ENCODE results near the gene ACTL8. TPM values are rescaled to one million over a fixed set of nuclear protein-coding genes. Genes with fewer than 3 reads are reported as not detected.

Gene ACTL8
- total RNA-seq, 3 donors from 2014 or later (not counting 1 experiment from before 2014, with no cell fraction given): not detected

GRCh38 chr1:17870679-17871078, 115.5 kb downstream of the ACTL8 start:
- Histone ChIP-seq H3K4me3 (ENCODE audit: low read length) (no peak overlapping the region), H3K27me3 (ENCODE audit: control insufficient read depth, insufficient read depth, low read length) (no peaks in the 10 kb centered on the region), H3K9me3 (ENCODE audit: control insufficient read depth, insufficient read depth, low read length) (no peaks in the 10 kb centered on the region), H3K27ac (ENCODE audit: low read length) (no peak overlapping the region), H3K4me1 (ENCODE audit: control insufficient read depth, insufficient read depth, low read length) (no peaks in the 10 kb centered on the region), H3K36me3 (ENCODE audit: control insufficient read depth, insufficient read depth, low read length) (no peaks in the 10 kb centered on the region)
- H3K9me3 Mint-ChIP-seq: no peaks in the 10 kb centered on the region
- DNase-seq (no peak), ATAC-seq (no peak)
- intact Hi-C loops (cut with micrococcal nuclease): no loop called here
- H3K4me3 Mint-ChIP-seq: no peak overlapping the region
- no peak overlapping the region for H3K27ac Mint-ChIP-seq
- 77% methylated on average over 1 of the region's 1 CpG for WGBS (ENCODE audit: insufficient coverage)
- H3K36me3 Mint-ChIP-seq: no peaks in the 10 kb centered on the region
- no peak for TF ChIP-seq CTCF (IDR thresholded peaks at IDR 0.05)
- no peaks in the 10 kb centered on the region for H3K27me3 Mint-ChIP-seq (ENCODE audit: low read depth in 2 of 2)
- no peaks in the 10 kb centered on the region for H3K4me1 Mint-ChIP-seq

- ATAC-seq: no peak
- Mint-ChIP-seq H3K27me3 (ENCODE audit: low read depth in 2 of 2) (no peaks in the 10 kb centered on the region), H3K4me1 (no peaks in the 10 kb centered on the region), H3K4me3 (no peak overlapping the region), H3K36me3 (no peaks in the 10 kb centered on the region), H3K9me3 (no peaks in the 10 kb centered on the region), H3K27ac (no peak overlapping the region)
- intact Hi-C loops (cut with micrococcal nuclease): no loop called here
- Histone ChIP-seq H3K9me3 (ENCODE audit: control insufficient read depth, insufficient read depth, low read length) (no peaks in the 10 kb centered on the region), H3K4me1 (ENCODE audit: control insufficient read depth, insufficient read depth, low read length) (no peaks in the 10 kb centered on the region), H3K27ac (ENCODE audit: low read length) (no peak overlapping the region), H3K36me3 (ENCODE audit: control insufficient read depth, insufficient read depth, low read length) (no peaks in the 10 kb centered on the region), H3K27me3 (ENCODE audit: control insufficient read depth, insufficient read depth, low read length) (no peaks in the 10 kb centered on the region), H3K4me3 (ENCODE audit: low read length) (no peak overlapping the region)
- 83% methylated on average over 7 of the region's 8 CpGs for WGBS (ENCODE audit: insufficient coverage)
- TF ChIP-seq CTCF (IDR thresholded peaks at IDR 0.05): no peak
- no peak for DNase-seq
Observed at GRCh38 chr1:17873007-17873675, 118.0 kb downstream of the ACTL8 start.

GRCh38 chr1:17874231-17874630, 119.1 kb downstream of the ACTL8 start:
- intact Hi-C loops (cut with micrococcal nuclease): no loop called here
- H3K9me3 ChIP-seq (ENCODE audit: control insufficient read depth, insufficient read depth, low read length): no peaks in the 10 kb centered on the region
- no peak overlapping the region for H3K4me3 Mint-ChIP-seq
- no peak overlapping the region for H3K4me3 ChIP-seq (ENCODE audit: low read length)
- no peaks in the 10 kb centered on the region for H3K9me3 Mint-ChIP-seq
- ATAC-seq: no peak
- H3K27me3 ChIP-seq (ENCODE audit: control insufficient read depth, insufficient read depth, low read length): no peaks in the 10 kb centered on the region
- H3K27ac Mint-ChIP-seq: no peak overlapping the region
- TF ChIP-seq CTCF (IDR thresholded peaks at IDR 0.05): no peak
- no peaks in the 10 kb centered on the region for H3K4me1 Mint-ChIP-seq
- H3K36me3 Mint-ChIP-seq: no peaks in the 10 kb centered on the region
- 94% methylated on average over 1 of the region's 1 CpG for WGBS (ENCODE audit: insufficient coverage)
- no peaks in the 10 kb centered on the region for H3K4me1 ChIP-seq (ENCODE audit: control insufficient read depth, insufficient read depth, low read length)
- H3K27me3 Mint-ChIP-seq (ENCODE audit: low read depth in 2 of 2): peaks cover 0 to 3% of the 10 kb centered on the region in 2 donors
- no peak for DNase-seq
- no peak overlapping the region for H3K27ac ChIP-seq (ENCODE audit: low read length)
- no peaks in the 10 kb centered on the region for H3K36me3 ChIP-seq (ENCODE audit: control insufficient read depth, insufficient read depth, low read length)

GRCh38 chr1:17874710-17875109, 119.6 kb downstream of the ACTL8 start:
- H3K4me3 Mint-ChIP-seq: no peak overlapping the region
- no peaks in the 10 kb centered on the region for H3K36me3 Mint-ChIP-seq
- no peaks in the 10 kb centered on the region for H3K4me1 Mint-ChIP-seq
- no peak overlapping the region for H3K27ac Mint-ChIP-seq
- H3K27me3 Mint-ChIP-seq (ENCODE audit: low read depth in 2 of 2): peaks cover 0 to 8% of the 10 kb centered on the region in 2 donors
- Histone ChIP-seq H3K27me3 (ENCODE audit: control insufficient read depth, insufficient read depth, low read length) (no peaks in the 10 kb centered on the region), H3K4me1 (ENCODE audit: control insufficient read depth, insufficient read depth, low read length) (no peaks in the 10 kb centered on the region), H3K36me3 (ENCODE audit: control insufficient read depth, insufficient read depth, low read length) (no peaks in the 10 kb centered on the region), H3K4me3 (ENCODE audit: low read length) (no peak overlapping the region), H3K9me3 (ENCODE audit: control insufficient read depth, insufficient read depth, low read length) (no peaks in the 10 kb centered on the region), H3K27ac (ENCODE audit: low read length) (no peak overlapping the region)
- TF ChIP-seq CTCF (IDR thresholded peaks at IDR 0.05): no peak
- WGBS (ENCODE audit: insufficient coverage): 24% methylated on average over 5 of the region's 5 CpGs
- ATAC-seq (no peak), DNase-seq (no peak)
- intact Hi-C loops (cut with micrococcal nuclease): no loop called here
- no peaks in the 10 kb centered on the region for H3K9me3 Mint-ChIP-seq
